HFFc6 (cell line): ENCODE results near the gene DNAH14. TPM values are rescaled to one million over a fixed set of nuclear protein-coding genes. Genes with fewer than 3 reads are reported as not detected.
"Not testable (repeated sequence)": the region's sequence is repeated elsewhere in the genome, so short reads cannot be mapped to it uniquely, and the experiment has no call there.

Experiments used
- DNase-seq: peaks from one replicate; pipeline ENCODE4 v3.0.0-alpha.2; 2018
- H3K27ac Mint-ChIP-seq: 2 replicates; pipeline ENCODE4 v1.8.0; 2020; ENCODE audit warnings: mild to moderate bottlenecking, mixed read lengths
- H3K27me3 Mint-ChIP-seq: 2 replicates; pipeline ENCODE4 v1.8.0; 2021; ENCODE audit warnings: mild to moderate bottlenecking, moderate library complexity, mixed read lengths; ENCODE audit not compliant: insufficient read depth
- H3K36me3 Mint-ChIP-seq: 2 replicates; pipeline ENCODE4 v1.8.0; 2021; ENCODE audit warnings: low read depth, mixed read lengths
- H3K4me1 Mint-ChIP-seq: 2 replicates; pipeline ENCODE4 v1.8.0; 2020; ENCODE audit warnings: low read depth, mixed read lengths
- H3K4me3 Mint-ChIP-seq: 2 replicates; pipeline ENCODE4 v1.8.0; 2020; ENCODE audit warnings: mild to moderate bottlenecking, moderate library complexity, mixed read lengths
- H3K9me3 Mint-ChIP-seq: 2 replicates; pipeline ENCODE4 v1.8.0; 2020; ENCODE audit warnings: mild to moderate bottlenecking, mixed read lengths
- total RNA-seq, 6 experiments: library from RNA; stranded (reverse); fragmentation: NEBNext Ultra II Directional; extraction: Animal tissue kit (Norgen Biotek cat#: 25700); gene quantifications; 2 replicates in 1 of 6; 3 replicates in 5 of 6; pipeline ENCODE4 v1.2.3, GENCODE V29; 2021
- TF ChIP-seq, protein P1 (sequence below): fragments of 200-600 bp; sonication (generic); IDR thresholded peaks from 2 replicates; pipeline ENCODE4 v1.5.0; 2021; ENCODE audit warnings: antibody characterized with exemption, mild to moderate bottlenecking

DNAH14 gene
- total RNA-seq, 6 experiments from 2014 or later = 6.0 to 8.4 (median 6.9) TPM

DNA sequence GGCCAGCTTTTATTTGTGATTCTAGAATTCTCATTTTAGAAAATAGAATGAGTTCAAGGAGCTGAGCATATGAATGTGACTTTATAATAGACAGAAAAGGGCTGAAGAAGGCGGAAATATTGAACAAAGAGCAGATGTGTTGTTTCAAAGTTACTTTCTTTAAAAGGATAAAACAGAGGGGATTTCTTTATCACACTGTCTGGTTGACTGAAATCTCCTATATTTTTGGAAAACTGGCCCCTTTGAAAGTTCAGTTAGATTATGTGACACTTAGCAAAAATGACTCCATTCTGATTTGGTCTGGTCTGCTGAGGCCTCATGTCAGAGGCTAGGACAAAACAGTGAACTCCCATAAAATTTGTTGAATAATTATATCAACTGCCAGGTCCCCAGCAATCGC is 46.4 kb upstream of the DNAH14 start:
- peaks cover 48% of the 10 kb centered on the region for H3K4me1 Mint-ChIP-seq
- H3K36me3 Mint-ChIP-seq = peaks cover 4% of the 10 kb centered on the region; the same call in 1 of the 2 replicates
- H3K4me3 Mint-ChIP-seq = no peak overlapping the region
- TF ChIP-seq, protein P1, sequence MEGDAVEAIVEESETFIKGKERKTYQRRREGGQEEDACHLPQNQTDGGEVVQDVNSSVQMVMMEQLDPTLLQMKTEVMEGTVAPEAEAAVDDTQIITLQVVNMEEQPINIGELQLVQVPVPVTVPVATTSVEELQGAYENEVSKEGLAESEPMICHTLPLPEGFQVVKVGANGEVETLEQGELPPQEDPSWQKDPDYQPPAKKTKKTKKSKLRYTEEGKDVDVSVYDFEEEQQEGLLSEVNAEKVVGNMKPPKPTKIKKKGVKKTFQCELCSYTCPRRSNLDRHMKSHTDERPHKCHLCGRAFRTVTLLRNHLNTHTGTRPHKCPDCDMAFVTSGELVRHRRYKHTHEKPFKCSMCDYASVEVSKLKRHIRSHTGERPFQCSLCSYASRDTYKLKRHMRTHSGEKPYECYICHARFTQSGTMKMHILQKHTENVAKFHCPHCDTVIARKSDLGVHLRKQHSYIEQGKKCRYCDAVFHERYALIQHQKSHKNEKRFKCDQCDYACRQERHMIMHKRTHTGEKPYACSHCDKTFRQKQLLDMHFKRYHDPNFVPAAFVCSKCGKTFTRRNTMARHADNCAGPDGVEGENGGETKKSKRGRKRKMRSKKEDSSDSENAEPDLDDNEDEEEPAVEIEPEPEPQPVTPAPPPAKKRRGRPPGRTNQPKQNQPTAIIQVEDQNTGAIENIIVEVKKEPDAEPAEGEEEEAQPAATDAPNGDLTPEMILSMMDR = no peak
- H3K9me3 Mint-ChIP-seq = peaks cover 18% of the 10 kb centered on the region
- no peak overlapping the region for H3K27ac Mint-ChIP-seq
- no peak for DNase-seq
- peaks cover 31% of the 10 kb centered on the region for H3K27me3 Mint-ChIP-seq

DNA sequence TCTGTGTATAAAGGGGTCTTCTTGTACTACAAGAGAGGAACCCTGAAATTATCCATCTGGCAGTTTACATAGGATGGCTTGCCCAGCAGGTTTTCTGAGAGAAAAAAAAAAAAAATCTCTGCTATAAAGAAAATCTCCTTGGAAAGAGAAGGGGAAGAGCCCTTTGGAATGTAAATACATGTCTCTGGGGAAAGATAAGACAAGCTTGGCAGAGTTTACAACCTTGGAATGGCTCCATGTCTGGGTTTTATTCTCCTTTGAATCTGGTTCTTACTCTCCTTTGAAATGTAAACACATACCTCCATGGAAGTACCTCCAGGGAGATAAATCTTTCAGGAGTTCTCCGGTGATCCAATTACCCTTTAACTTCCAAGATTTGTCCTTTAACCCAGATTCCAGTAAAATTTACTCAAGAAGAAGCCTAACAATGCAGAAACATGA is 45.1 kb upstream of the DNAH14 start:
- H3K4me3 Mint-ChIP-seq = no peak overlapping the region
- TF ChIP-seq, protein P1 = no peak
- no peak overlapping the region for H3K27ac Mint-ChIP-seq
- H3K9me3 Mint-ChIP-seq = peaks cover 18% of the 10 kb centered on the region
- DNase-seq = no peak
- H3K36me3 Mint-ChIP-seq = peaks cover 4% of the 10 kb centered on the region; the same call in 1 of the 2 replicates
- peaks cover 43% of the 10 kb centered on the region for H3K4me1 Mint-ChIP-seq
- peaks cover 28% of the 10 kb centered on the region for H3K27me3 Mint-ChIP-seq

DNA sequence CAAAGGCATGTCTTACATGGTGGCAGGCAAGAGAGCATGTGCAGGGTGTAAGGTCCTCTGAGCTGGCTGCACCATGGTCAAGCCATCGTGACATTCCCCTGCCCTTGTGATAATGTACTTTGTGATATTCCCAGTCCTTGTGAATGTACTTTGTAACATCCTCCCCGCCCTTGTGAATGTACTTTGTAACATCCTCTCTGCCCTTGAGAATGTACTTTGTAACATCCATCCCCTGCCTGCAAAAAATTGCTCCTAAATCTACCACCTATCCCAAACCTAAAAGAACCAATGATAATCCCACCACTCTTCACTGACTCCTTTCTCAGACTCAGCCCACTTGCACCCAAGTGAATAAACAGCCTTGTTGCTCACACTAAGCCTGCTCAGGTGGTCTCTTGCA is 44.1 kb upstream of the DNAH14 start:
- not testable (repeated sequence) for H3K4me3 Mint-ChIP-seq, H3K27ac Mint-ChIP-seq, H3K36me3 Mint-ChIP-seq, DNase-seq
- Mint-ChIP-seq H3K4me1 (peaks cover 33% of the 10 kb centered on the region), H3K9me3 (peaks cover 18% of the 10 kb centered on the region), H3K27me3 (peaks cover 28% of the 10 kb centered on the region)

DNA sequence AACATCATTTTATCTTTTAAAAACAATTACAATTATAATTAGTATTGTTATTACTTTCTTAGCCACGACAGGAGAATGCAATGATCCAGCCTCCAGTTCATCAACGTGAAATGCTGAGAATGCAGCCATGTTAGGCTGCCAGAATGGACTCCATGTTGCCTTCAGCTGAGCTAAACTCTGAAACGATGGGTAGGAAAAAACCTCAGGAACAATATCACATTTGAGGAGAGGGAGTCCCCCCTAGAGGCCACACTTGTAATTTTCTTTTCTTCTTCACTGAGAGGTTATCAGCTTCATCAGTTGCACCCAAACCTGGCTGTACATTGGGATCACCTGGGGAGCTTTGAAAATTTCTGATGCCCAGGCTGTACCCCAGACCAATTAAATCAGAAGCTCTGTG is 34.6 kb upstream of the DNAH14 start:
- Mint-ChIP-seq H3K4me1 (no peaks in the 10 kb centered on the region), H3K36me3 (no peaks in the 10 kb centered on the region), H3K9me3 (peaks cover 4% of the 10 kb centered on the region; the same call in 1 of the 2 replicates), H3K27ac (no peak overlapping the region), H3K4me3 (no peak overlapping the region), H3K27me3 (peaks cover 2% of the 10 kb centered on the region; the same call in 1 of the 2 replicates)
- peak; percentile 37 for DNase-seq
- TF ChIP-seq, protein P1 = peak; percentile 64

DNA sequence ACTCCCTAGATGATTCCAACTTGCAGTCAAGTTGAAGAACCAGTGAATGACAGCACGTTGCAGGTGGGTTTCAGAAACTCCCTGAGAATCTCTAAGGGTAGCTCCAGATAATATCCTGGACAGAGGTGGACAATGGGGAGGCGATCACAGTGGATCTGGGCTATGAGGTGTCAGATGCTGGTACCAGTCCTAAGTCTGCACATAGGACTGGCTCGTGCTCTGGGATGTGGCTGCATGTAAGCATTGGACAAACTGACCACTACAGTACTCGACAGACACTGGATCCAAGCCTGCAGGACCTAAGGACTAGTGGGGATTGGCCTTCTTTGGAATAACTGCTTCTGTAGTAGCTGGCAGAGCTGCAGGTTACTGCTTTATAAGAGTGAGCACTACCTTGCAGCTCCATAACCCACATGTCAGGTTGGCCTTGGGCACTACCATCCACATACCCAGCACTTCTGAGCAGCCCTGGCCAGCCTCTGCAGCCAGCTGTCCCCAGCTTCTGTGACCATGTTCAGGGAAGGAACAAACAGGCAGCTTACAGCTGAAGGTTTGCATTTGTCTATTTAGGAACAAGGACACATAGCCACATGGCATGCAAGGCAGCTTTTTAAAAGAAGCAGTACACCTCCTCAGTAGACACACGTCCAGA is 33.2 kb upstream of the DNAH14 start:
- Mint-ChIP-seq H3K4me3 (no peak overlapping the region), H3K27me3 (peaks cover 8% of the 10 kb centered on the region; the same call in 1 of the 2 replicates), H3K9me3 (peaks cover 4% of the 10 kb centered on the region; the same call in 1 of the 2 replicates), H3K27ac (no peak overlapping the region), H3K36me3 (no peaks in the 10 kb centered on the region), H3K4me1 (no peaks in the 10 kb centered on the region)
- TF ChIP-seq, protein P1 = no peak
- no peak for DNase-seq

DNA sequence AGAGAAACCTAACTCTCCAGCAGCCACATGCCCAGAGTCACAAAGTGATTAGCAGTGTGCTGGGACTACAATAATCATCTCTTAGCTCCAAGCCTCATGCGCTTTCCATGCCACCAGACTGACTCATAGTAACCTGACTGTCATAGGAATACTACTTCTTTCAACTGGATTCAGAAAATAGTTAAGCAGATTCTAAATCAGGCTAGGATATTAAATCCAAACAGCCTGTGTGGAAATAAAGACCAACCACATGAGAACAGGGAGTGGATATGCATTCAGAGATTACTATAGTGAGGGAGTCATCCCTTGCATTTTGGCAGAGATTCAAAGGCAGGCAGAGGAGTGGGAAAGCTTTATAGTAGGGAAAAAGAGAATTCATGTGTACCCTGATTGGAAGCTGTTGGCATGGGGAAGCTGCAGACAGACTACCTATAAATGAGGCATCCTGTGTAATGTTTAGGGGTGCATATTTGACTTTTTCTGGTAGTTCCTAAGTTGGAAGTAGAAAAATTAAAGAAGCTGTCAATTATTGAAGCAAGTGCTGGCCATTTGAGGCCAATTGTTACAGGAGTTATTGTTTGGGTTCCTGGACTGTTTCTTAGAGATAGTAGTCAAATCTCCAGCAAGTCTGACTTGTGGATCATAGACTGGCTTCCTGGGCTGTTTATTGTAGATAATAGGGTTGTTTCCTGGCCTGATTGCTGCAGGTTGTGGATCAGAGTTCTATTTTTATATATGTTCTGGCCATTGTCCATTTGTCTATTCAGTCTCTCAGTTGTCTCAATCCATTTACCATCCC is 31.7 kb upstream of the DNAH14 start:
- no peaks in the 10 kb centered on the region for H3K36me3 Mint-ChIP-seq
- no peak overlapping the region for H3K27ac Mint-ChIP-seq
- H3K4me3 Mint-ChIP-seq = no peak overlapping the region
- TF ChIP-seq, protein P1 = no peak
- no peak for DNase-seq
- no peaks in the 10 kb centered on the region for H3K4me1 Mint-ChIP-seq
- peaks cover 9% of the 10 kb centered on the region; the same call in 1 of the 2 replicates for H3K27me3 Mint-ChIP-seq
- peaks cover 4% of the 10 kb centered on the region; the same call in 1 of the 2 replicates for H3K9me3 Mint-ChIP-seq
